K562 (cell line): Measurements from ENCODE around the gene MALAT1. TPM values are rescaled to one million over a fixed set of nuclear protein-coding genes. Genes with fewer than 3 reads are reported as not detected.

Experiments used
- DMBX1 ChIP-seq: fragments of 250-450 bp; sonication (Bioruptor Pico); IDR thresholded peaks from 2 replicates; pipeline ENCODE4 v1.8.0; 2022; ENCODE audit warnings: inconsistent platforms, mild to moderate bottlenecking, moderate library complexity, borderline replicate concordance
- GABPB1 ChIP-seq: sonication (generic); formaldehyde crosslinking; IDR thresholded peaks from 2 replicates; pipeline ENCODE4 v1.8.0; 2022; ENCODE audit warnings: mild to moderate bottlenecking, missing genetic modification reagents
- MXI1 ChIP-seq: IDR thresholded peaks from 2 replicates; pipeline ENCODE4 v1.6.1; 2011; ENCODE audit warnings: low read depth, mild to moderate bottlenecking, improper control_type of control experiment, low read length
- SMARCC2 ChIP-seq: fragments of 450-650 bp; IDR thresholded peaks from 2 replicates; pipeline ENCODE4 v1.6.1; 2017; ENCODE audit warnings: antibody characterized with exemption, moderate library complexity, mild to moderate bottlenecking, low read depth
- UBTF ChIP-seq, 2 experiments: IDR thresholded peaks; 2 replicates each; pipeline ENCODE4 v1.6.1; 2012; ENCODE audit warnings: improper control_type of control experiment in 2 of 2, low read depth in 2 of 2, low read length in 2 of 2, borderline replicate concordance in 1 of 2
- ZBTB17 ChIP-seq: fragments of 450-650 bp; formaldehyde crosslinking; IDR thresholded peaks from 2 replicates; pipeline ENCODE4 v1.4.0; 2020; ENCODE audit warnings: mild to moderate bottlenecking
- ZBTB7A ChIP-seq: IDR thresholded peaks from 2 replicates; pipeline ENCODE4 v1.6.1; 2011; ENCODE audit warnings: low read depth, mild to moderate bottlenecking, low read length, moderate library complexity, borderline replicate concordance; ENCODE audit not compliant: control insufficient read depth
- ZNF224 ChIP-seq: sonication (generic); formaldehyde crosslinking; IDR thresholded peaks from 2 replicates; pipeline ENCODE4 v1.8.0; 2022; ENCODE audit warnings: mild to moderate bottlenecking, missing genetic modification reagents
- ZNF324 ChIP-seq: fragments of 250-450 bp; sonication (Bioruptor Pico); IDR thresholded peaks from 2 replicates; pipeline ENCODE4 v1.4.0; 2020; ENCODE audit warnings: mild to moderate bottlenecking
- ZNF507 ChIP-seq: conservative IDR thresholded peaks from 2 replicates; pipeline ENCODE4 v1.6.1; 2017; ENCODE audit warnings: missing genetic modification characterization, missing compliant biosample characterization
- ZNF584 ChIP-seq: fragments of 200-800 bp; sonication (Bioruptor generic); IDR thresholded peaks from 2 replicates; pipeline ENCODE4 v1.6.1; 2016; ENCODE audit warnings: low read depth, mild to moderate bottlenecking, missing genetic modification characterization, missing compliant biosample characterization
- ZNF780A ChIP-seq: fragments of 250-450 bp; sonication (Bioruptor Pico); IDR thresholded peaks from 2 replicates; pipeline ENCODE4 v1.5.0; 2021; ENCODE audit warnings: mild to moderate bottlenecking
- polyA plus RNA-seq, 8 experiments: library from polyadenylated mRNA; depleted of rRNA in 4 of 8; stranded (reverse) in 5 of 8; unstranded in 3 of 8; fragments of >200 nt; fragmentation: Nextera tagmentation in 2 of 8; fragmentation: Illumina TruSeq in 1 of 8; extraction: Ambion mirVana in 2 of 8; extraction: Trizol in 1 of 8; gene quantifications; 2 replicates each; pipeline versions ENCODE4 v1.2.1 to v1.2.3, GENCODE V29; 2011 to 2014; ENCODE audit warnings: inconsistent platforms in 1 of 8, missing spikeins in 1 of 8
- total RNA-seq, 7 experiments: library from RNA; depleted of rRNA in 6 of 7; stranded (reverse); fragments of >200 nt in 6 of 7; fragmentation: Illumina TruSeq in 2 of 7; extraction: Trizol in 2 of 7; gene quantifications; 2 replicates each; pipeline versions ENCODE4 v1.2.1 to v1.2.3, GENCODE V29; 2011 to 2021; ENCODE audit warnings: low replicate concordance in 1 of 7
- TF ChIP-seq, protein P1 (sequence below), 2 experiments: fragments of 450-650 bp; formaldehyde crosslinking in 1 of 2; IDR thresholded peaks; 2 replicates each; pipeline versions ENCODE4 v1.4.0 to v1.6.1; 2014 to 2020; ENCODE audit warnings: mild to moderate bottlenecking in 2 of 2, borderline replicate concordance in 1 of 2, low read depth in 1 of 2
- TF ChIP-seq, protein P2 (sequence below): sonication (generic); formaldehyde crosslinking; IDR thresholded peaks from 2 replicates; pipeline ENCODE4 v1.8.0; 2022; ENCODE audit warnings: missing genetic modification reagents, mild to moderate bottlenecking, borderline replicate concordance

The MALAT1 gene
- total and polyA plus RNA-seq, 9 of the 15 experiments (the other 6 are each of a cell fraction or from before 2014, with no cell fraction given) = 363 to 8,715 (median 2,351) TPM

- TF ChIP-seq DMBX1 (CRISPR knock-in tag) (no peak), ZNF324 (CRISPR knock-in tag) (no peak), SMARCC2 (no peak), ZNF507 (tag) (no peak), UBTF (IDR thresholded peaks at IDR 0.05; ENCODE audit: borderline replicate concordance in 1 of 2, low read depth in 2 of 2, low read length in 2 of 2) (no peak), ZBTB7A (no peak), ZNF584 (no peak), ZBTB17 (CRISPR knock-in tag) (no peak), GABPB1 (CRISPR knock-in tag) (no peak), MXI1 (peak; percentile 93), ZNF780A (CRISPR knock-in tag) (no peak), ZNF224 (CRISPR knock-in tag) (no peak)
- TF ChIP-seq, protein P1, sequence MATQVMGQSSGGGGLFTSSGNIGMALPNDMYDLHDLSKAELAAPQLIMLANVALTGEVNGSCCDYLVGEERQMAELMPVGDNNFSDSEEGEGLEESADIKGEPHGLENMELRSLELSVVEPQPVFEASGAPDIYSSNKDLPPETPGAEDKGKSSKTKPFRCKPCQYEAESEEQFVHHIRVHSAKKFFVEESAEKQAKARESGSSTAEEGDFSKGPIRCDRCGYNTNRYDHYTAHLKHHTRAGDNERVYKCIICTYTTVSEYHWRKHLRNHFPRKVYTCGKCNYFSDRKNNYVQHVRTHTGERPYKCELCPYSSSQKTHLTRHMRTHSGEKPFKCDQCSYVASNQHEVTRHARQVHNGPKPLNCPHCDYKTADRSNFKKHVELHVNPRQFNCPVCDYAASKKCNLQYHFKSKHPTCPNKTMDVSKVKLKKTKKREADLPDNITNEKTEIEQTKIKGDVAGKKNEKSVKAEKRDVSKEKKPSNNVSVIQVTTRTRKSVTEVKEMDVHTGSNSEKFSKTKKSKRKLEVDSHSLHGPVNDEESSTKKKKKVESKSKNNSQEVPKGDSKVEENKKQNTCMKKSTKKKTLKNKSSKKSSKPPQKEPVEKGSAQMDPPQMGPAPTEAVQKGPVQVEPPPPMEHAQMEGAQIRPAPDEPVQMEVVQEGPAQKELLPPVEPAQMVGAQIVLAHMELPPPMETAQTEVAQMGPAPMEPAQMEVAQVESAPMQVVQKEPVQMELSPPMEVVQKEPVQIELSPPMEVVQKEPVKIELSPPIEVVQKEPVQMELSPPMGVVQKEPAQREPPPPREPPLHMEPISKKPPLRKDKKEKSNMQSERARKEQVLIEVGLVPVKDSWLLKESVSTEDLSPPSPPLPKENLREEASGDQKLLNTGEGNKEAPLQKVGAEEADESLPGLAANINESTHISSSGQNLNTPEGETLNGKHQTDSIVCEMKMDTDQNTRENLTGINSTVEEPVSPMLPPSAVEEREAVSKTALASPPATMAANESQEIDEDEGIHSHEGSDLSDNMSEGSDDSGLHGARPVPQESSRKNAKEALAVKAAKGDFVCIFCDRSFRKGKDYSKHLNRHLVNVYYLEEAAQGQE (IDR thresholded peaks at IDR 0.05; ENCODE audit: borderline replicate concordance) = peak; percentile 86
- TF ChIP-seq, protein P1 (CRISPR knock-in tag; IDR thresholded peaks at IDR 0.05; ENCODE audit: low read depth) = no peak
- TF ChIP-seq, protein P2, sequence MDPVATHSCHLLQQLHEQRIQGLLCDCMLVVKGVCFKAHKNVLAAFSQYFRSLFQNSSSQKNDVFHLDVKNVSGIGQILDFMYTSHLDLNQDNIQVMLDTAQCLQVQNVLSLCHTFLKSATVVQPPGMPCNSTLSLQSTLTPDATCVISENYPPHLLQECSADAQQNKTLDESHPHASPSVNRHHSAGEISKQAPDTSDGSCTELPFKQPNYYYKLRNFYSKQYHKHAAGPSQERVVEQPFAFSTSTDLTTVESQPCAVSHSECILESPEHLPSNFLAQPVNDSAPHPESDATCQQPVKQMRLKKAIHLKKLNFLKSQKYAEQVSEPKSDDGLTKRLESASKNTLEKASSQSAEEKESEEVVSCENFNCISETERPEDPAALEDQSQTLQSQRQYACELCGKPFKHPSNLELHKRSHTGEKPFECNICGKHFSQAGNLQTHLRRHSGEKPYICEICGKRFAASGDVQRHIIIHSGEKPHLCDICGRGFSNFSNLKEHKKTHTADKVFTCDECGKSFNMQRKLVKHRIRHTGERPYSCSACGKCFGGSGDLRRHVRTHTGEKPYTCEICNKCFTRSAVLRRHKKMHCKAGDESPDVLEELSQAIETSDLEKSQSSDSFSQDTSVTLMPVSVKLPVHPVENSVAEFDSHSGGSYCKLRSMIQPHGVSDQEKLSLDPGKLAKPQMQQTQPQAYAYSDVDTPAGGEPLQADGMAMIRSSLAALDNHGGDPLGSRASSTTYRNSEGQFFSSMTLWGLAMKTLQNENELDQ (CRISPR knock-in tag) = no peak
Measured at GRCh38 chr11:65487467-65488272, 11.2 kb upstream of the MALAT1 start (continued).
